Kidney (tissue), 14 donors: ENCODE measurements around the gene HRH1. TPM values are rescaled to one million over a fixed set of nuclear protein-coding genes. Genes with fewer than 3 reads are reported as not detected.
A peak's percentile ranks its signal among the peaks of the same experiment; 100 is the strongest.

Source experiments
- DNase-seq, 5 donors: peaks; one replicate each; pipeline ENCODE4 v3.0.0-alpha.2; 2013 to 2020
- FAIRE-seq: peaks from 2 replicates; lab custom pipeline; 2012; peaks lifted over from hg19 to GRCh38; lab: Jason Lieb, UNC
- H3K27ac ChIP-seq, 2 donors: one replicate each; pipeline ENCODE4 v1.7.0; 2013; ENCODE audit warnings: low read depth in 2 of 2, low read length in 2 of 2, inconsistent platforms in 1 of 2
- H3K27me3 ChIP-seq: one replicate; pipeline ENCODE4 v1.7.1; 2013; ENCODE audit warnings: low read length, inconsistent platforms; ENCODE audit not compliant: control insufficient read depth, insufficient read depth
- H3K36me3 ChIP-seq, 3 donors: one replicate each; pipeline versions ENCODE4 v1.7.0 to v1.7.1; 2013; ENCODE audit warnings: low read length in 3 of 3, control low read depth in 1 of 3, inconsistent platforms in 1 of 3; ENCODE audit not compliant: insufficient read depth in 3 of 3, control insufficient read depth in 2 of 3
- H3K4me1 ChIP-seq, 3 donors: one replicate each; pipeline versions ENCODE4 v1.7.0 to v1.7.1; 2013; ENCODE audit warnings: low read length in 3 of 3, inconsistent platforms in 1 of 3, low read depth in 1 of 3; ENCODE audit not compliant: control insufficient read depth in 2 of 3, insufficient read depth in 2 of 3
- H3K4me3 ChIP-seq, 3 donors: one replicate each; pipeline versions ENCODE4 v1.7.0 to v1.8.1; 2013; ENCODE audit warnings: low read length in 3 of 3, control low read depth in 1 of 3, inconsistent platforms in 1 of 3
- H3K9ac ChIP-seq, 3 donors: one replicate each; pipeline versions ENCODE4 v1.7.0 to v1.7.1; 2013; ENCODE audit warnings: low read length in 3 of 3, control low read depth in 1 of 3, inconsistent platforms in 1 of 3
- H3K9me3 ChIP-seq, 3 donors: one replicate each; pipeline versions ENCODE4 v1.7.0 to v1.7.1; 2013; ENCODE audit warnings: low read length in 3 of 3, control low read depth in 1 of 3, inconsistent platforms in 1 of 3; ENCODE audit not compliant: control insufficient read depth in 2 of 3, insufficient read depth in 1 of 3
- intact Hi-C: fragments of 100-400 bp; cut with DNase I; formaldehyde crosslinking; loops from one replicate; pipeline ENCODE4 v1.11.1; 2022
- polyA plus RNA-seq: library from polyadenylated mRNA; stranded (reverse); fragments of 350-450 nt; fragmentation: Illumina TruSeq; extraction: RNeasy Lipid Tissue Mini Kit (QIAGEN cat#74804); gene quantifications from one replicate; pipeline ENCODE4 v1.2.3, GENCODE V29; 2014; ENCODE audit warnings: low read depth, low replicate concordance; ENCODE audit not compliant: insufficient read depth
- total RNA-seq: library from RNA; stranded (reverse); fragmentation: NEBNext Ultra II Directional; extraction: Animal tissue kit (Norgen Biotek cat#: 25700); gene quantifications from one replicate; pipeline ENCODE4 v1.2.1, GENCODE V29; 2021
- TF ChIP-seq, protein P1 (sequence below): IDR thresholded peaks from 3 replicates; pipeline ENCODE4 v1.5.1; 2012; ENCODE audit warnings: mild to moderate bottlenecking, moderate library complexity, borderline replicate concordance; ENCODE audit not compliant: insufficient read depth; ENCODE audit errors: extremely low read depth
- donor health status: control.
- donor health status: control.
- donor health status: control.
- donor health status: control.
- donor health status: control.
- donor health status: DM: yes; HTN: yes; CAD: no.
- donor health status: Normal renal cell carcinoma (clear cell type).

Gene HRH1
- total and polyA plus RNA-seq, 2 donors from 2014 or later, result 1.9 to 32.3 TPM

DNA sequence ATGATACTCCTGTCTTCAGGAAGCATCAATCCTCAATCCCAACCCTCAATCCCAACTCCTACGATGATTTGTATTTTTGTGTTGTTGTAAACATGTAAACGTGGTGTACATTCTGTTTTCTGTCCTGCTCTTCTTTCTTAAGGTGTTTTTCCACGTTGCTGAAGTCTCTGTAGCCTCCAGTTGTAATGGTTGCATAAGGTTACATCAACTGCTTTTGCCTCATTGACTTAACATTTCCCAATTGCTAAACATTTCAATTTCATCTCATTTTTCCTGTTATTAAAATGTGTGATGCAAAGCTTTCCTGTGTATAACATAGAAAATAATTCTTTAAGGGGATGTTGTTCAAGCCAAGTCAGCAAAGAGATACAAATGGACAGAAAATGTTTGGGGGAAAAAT is 33.4 kb downstream of the HRH1 start:
- Histone ChIP-seq H3K27me3 (no peaks in the 10 kb centered on the region), H3K9me3 (no peaks in the 10 kb centered on the region), H3K36me3 (no peaks in the 10 kb centered on the region), H3K4me1 (peaks cover 0 to 4% (median 0%) of the 10 kb centered on the region in 3 donors), H3K9ac (no peak overlapping the region), H3K27ac (no peak overlapping the region), H3K4me3 (no peak overlapping the region)
- DNase-seq (no peak), FAIRE-seq (no peak)
- TF ChIP-seq, protein P1, sequence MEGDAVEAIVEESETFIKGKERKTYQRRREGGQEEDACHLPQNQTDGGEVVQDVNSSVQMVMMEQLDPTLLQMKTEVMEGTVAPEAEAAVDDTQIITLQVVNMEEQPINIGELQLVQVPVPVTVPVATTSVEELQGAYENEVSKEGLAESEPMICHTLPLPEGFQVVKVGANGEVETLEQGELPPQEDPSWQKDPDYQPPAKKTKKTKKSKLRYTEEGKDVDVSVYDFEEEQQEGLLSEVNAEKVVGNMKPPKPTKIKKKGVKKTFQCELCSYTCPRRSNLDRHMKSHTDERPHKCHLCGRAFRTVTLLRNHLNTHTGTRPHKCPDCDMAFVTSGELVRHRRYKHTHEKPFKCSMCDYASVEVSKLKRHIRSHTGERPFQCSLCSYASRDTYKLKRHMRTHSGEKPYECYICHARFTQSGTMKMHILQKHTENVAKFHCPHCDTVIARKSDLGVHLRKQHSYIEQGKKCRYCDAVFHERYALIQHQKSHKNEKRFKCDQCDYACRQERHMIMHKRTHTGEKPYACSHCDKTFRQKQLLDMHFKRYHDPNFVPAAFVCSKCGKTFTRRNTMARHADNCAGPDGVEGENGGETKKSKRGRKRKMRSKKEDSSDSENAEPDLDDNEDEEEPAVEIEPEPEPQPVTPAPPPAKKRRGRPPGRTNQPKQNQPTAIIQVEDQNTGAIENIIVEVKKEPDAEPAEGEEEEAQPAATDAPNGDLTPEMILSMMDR, result no peak
- intact Hi-C loops, result no loop called here

DNA sequence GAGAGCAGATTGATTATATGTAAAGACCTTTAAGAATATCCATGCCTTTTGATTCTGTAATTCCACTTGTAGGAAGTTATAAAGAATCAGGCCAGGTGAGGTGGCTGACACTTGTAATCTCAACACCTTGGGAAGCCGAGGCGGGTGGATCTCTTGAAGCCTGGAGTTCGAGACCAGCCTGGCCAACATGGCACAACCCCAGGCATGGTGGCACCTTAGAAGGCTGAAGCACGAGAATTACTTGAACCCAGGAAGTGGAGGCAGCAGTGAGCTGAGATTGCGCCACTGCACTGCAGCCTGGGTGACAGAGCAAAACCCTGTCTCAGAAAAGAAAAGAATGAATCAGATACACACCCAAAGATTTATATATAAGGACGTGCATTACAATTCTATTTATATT is 33.9 kb downstream of the HRH1 start:
- Histone ChIP-seq H3K4me1 (peaks cover 0 to 4% (median 0%) of the 10 kb centered on the region in 3 donors), H3K9me3 (no peaks in the 10 kb centered on the region), H3K27me3 (no peaks in the 10 kb centered on the region), H3K9ac (no peak overlapping the region), H3K36me3 (no peaks in the 10 kb centered on the region), H3K4me3 (no peak overlapping the region), H3K27ac (no peak overlapping the region)
- intact Hi-C loops, result no loop called here
- DNase-seq, result no peak
- no peak for FAIRE-seq
- TF ChIP-seq, protein P1, result no peak

DNA sequence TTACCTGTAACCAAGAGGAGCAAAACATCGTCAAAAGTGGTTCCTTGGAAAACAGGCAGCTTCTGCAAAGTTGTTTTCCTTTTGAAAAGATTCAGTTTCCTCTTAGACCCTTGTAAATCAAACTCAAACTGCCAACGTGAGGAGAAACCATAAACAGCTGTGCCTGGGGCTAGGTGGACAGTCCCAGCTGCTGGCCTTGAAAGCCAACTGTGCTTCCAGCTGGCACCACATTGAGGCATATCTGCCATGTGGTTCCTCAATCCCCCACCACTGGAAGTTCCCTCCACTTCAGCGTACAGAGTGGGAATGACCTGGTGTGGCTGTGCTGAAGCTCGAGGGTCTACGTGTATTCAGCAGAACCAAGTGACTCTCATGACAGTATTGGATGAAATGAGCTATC is 40.9 kb downstream of the HRH1 start:
- Histone ChIP-seq H3K4me3 (no peak overlapping the region), H3K9me3 (no peaks in the 10 kb centered on the region), H3K4me1 (peaks cover 0 to 2% (median 0%) of the 10 kb centered on the region in 3 donors), H3K9ac (no peak overlapping the region), H3K36me3 (no peaks in the 10 kb centered on the region), H3K27ac (peak overlapping the region in 1 of 2 donors; percentile 2), H3K27me3 (no peaks in the 10 kb centered on the region)
- TF ChIP-seq, protein P1, result no peak
- no peak for FAIRE-seq
- DNase-seq, result peak in 1 of 5 donors; percentile 11
- intact Hi-C loops, result no loop called here

DNA sequence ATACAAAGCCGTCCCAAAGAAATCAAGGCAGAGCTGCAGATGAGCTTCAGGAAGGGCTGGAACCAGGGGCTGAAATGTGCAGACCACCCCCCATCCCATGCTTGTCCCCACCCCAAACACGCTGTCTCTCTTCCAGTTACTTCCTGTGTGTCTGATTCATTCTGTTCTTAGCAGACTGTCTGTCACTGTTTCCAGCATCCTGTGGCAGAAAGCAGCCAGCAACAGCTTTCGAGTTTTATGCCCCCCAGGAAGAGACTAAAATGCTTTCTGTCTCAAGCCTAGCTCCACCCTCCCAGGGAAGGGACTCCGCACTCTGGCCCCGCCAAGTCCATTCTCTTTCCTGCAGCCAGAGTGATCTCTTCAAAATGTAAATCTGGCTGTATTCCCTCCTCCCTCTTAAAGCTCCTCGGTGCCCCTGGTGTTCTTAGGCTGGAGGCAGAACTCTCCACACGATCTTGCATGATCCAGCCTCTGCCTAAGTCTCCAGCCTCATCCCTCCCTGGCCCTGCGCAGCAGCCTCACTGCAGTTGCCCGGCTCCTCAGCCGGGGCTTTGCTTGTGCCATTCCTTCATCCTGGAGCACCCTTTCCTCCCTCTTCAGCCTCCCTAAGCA is 41.5 kb downstream of the HRH1 start:
- no peaks in the 10 kb centered on the region for H3K27me3 ChIP-seq
- DNase-seq, result peak in 1 of 5 donors; percentile 21
- no peaks in the 10 kb centered on the region for H3K9me3 ChIP-seq
- intact Hi-C loops, result no loop called here
- TF ChIP-seq, protein P1, result no peak
- no peak overlapping the region for H3K9ac ChIP-seq
- peaks cover 0 to 2% (median 0%) of the 10 kb centered on the region in 3 donors for H3K4me1 ChIP-seq
- no peaks in the 10 kb centered on the region for H3K36me3 ChIP-seq
- peak overlapping the region in 1 of 2 donors; percentile 28 for H3K27ac ChIP-seq
- H3K4me3 ChIP-seq, result no peak overlapping the region
- no peak for FAIRE-seq
